NCI-H128 (cell line): ENCODE measurements around the gene NOTUM.

Experiments used
- DNase-seq: peaks from one replicate; lab custom pipeline; 2025; ENCODE audit not compliant: unreplicated experiment; lab: John Stamatoyannopoulos, UW

NOTUM gene

GRCh38 chr17:81912441-81913309 lies 48.3 kb downstream of the NOTUM start:
- DNase-seq: no peak

- DNase-seq: no peak
Measured at GRCh38 chr17:81911969-81912368, 49.0 kb downstream of the NOTUM start.

- peak; percentile 28 for DNase-seq
Measured at GRCh38 chr17:81911277-81911961, 49.6 kb downstream of the NOTUM start, which contains the start of gene PCYT2. PCYT2 (minus strand) TSS chr17:81911399; CDS start chr17:81911355, 44 bp downstream.

- no peak for DNase-seq
Measured at GRCh38 chr17:81910840-81911276, 50.1 kb downstream of the NOTUM start.

- no peak for DNase-seq
Measured at GRCh38 chr17:81909966-81910839, 50.8 kb downstream of the NOTUM start.

GRCh38 chr17:81909231-81909630 lies 51.8 kb downstream of the NOTUM start:
- DNase-seq: no peak

GRCh38 chr17:81908793-81909192 lies 52.2 kb downstream of the NOTUM start:
- no peak for DNase-seq

- no peak for DNase-seq
Measured at GRCh38 chr17:81907219-81908145, 53.5 kb downstream of the NOTUM start.

GRCh38 chr17:81906476-81907218 lies 54.3 kb downstream of the NOTUM start:
- DNase-seq: no peak

- no peak for DNase-seq
Measured at GRCh38 chr17:81905993-81906392, 55.0 kb downstream of the NOTUM start.

- no peak for DNase-seq
Measured at GRCh38 chr17:81905424-81905875, 55.5 kb downstream of the NOTUM start.

- no peak for DNase-seq
Measured at GRCh38 chr17:81904600-81905423, 56.2 kb downstream of the NOTUM start.

- no peak for DNase-seq
Measured at GRCh38 chr17:81903896-81904599, 56.9 kb downstream of the NOTUM start.

GRCh38 chr17:81903415-81903831 lies 57.6 kb downstream of the NOTUM start:
- no peak for DNase-seq

- no peak for DNase-seq
Measured at GRCh38 chr17:81902653-81903414, 58.2 kb downstream of the NOTUM start.
